ENCODE measurements around the gene TOM1. TPM values are rescaled to one million over a fixed set of nuclear protein-coding genes. Genes with fewer than 3 reads are reported as not detected.
A peak's percentile ranks its signal among the peaks of the same experiment; 100 is the strongest.

TOM1 gene
- total and polyA plus RNA-seq, 2 of the 13 experiments (the other 11 are each of a cell fraction or from before 2014, with no cell fraction given) = 30.8 to 87.3 TPM

DNA sequence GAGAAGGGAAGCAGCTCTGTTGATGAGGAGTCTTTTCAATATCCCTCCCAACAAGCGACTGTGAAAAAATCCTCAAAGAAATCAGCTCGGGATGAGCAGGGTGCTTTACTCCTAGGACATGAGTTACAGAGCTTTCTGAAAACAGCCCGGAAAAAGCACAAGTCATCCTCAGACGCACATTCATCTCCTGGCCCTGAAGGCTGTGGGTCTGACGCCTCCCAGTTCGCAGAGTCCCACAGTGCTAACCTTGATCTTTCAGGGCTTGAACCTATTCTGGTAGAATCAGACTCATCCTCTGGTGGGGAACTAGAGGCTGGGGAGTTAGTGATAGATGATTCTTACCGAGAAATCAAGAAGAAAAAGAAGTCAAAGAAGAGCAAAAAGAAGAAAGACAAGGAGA is 34.7 kb upstream of the TOM1 start:
- Histone ChIP-seq H2AFZ (ENCODE audit: low read length) (no peak overlapping the region), H3K27me3 (ENCODE audit: control insufficient read depth in 1 of 2, insufficient read depth in 2 of 2, low read length in 2 of 2) (no peaks in the 10 kb centered on the region), H3K9me3 (ENCODE audit: low read length) (no peaks in the 10 kb centered on the region), H3K4me2 (ENCODE audit: low read depth, low read length) (no peak overlapping the region), H3K27ac (ENCODE audit: extremely low read length, insufficient read depth, low read length) (no peak overlapping the region), H3K9ac (ENCODE audit: insufficient read depth, low read depth, low read length) (no peak overlapping the region), H3K79me2 (ENCODE audit: insufficient read depth, low read length) (peaks cover 1% of the 10 kb centered on the region), H4K20me1 (ENCODE audit: insufficient read depth, low read length) (no peaks in the 10 kb centered on the region), H3K4me3 (replicated peaks in 1 of 3; ENCODE audit: insufficient read depth in 1 of 3, low read depth in 2 of 3, low read length in 3 of 3) (no peak overlapping the region), H3K36me3 (replicated peaks in 1 of 2; ENCODE audit: control insufficient read depth in 1 of 2, insufficient read depth in 2 of 2, low read length in 2 of 2) (peaks cover 16 to 64% of the 10 kb centered on the region in 2 experiments), H3K4me1 (ENCODE audit: insufficient read depth, low read length) (peaks cover 10% of the 10 kb centered on the region)
- no peak for ATAC-seq
- ChIA-PET CTCF (ENCODE audit: low intra/inter-chr PET ratio, low total read pairs) (no interaction called here), POLR2A (interaction anchor here (1.9 kb wide), 1 partner anchor 35 kb away, joined by 4 read pairs; the partner anchor contains the start of gene TOM1)
- intact Hi-C loops (cut with micrococcal nuclease; ENCODE audit: unreplicated experiment) (no loop called here), in situ Hi-C loops (cut with HindIII; ENCODE audit: extremely low pct_ligation_motif_present, low pct_unique_long_range_greater_than_20kb) (no loop called here)
- TSS peak; percentile 5 for BruUV-seq (replicated peaks)
- WGBS (ENCODE audit: low lambda C conversion rate) = 95% methylated on average over 7 of the region's 7 CpGs
- no peak for FAIRE-seq
- DNase-seq (ENCODE audit: low spot score) = no peak
- no peak for TF ChIP-seq MEIS1 (CRISPR knock-in tag; IDR thresholded peaks at IDR 0.05; ENCODE audit: borderline replicate concordance)
- TF ChIP-seq, protein P1, sequence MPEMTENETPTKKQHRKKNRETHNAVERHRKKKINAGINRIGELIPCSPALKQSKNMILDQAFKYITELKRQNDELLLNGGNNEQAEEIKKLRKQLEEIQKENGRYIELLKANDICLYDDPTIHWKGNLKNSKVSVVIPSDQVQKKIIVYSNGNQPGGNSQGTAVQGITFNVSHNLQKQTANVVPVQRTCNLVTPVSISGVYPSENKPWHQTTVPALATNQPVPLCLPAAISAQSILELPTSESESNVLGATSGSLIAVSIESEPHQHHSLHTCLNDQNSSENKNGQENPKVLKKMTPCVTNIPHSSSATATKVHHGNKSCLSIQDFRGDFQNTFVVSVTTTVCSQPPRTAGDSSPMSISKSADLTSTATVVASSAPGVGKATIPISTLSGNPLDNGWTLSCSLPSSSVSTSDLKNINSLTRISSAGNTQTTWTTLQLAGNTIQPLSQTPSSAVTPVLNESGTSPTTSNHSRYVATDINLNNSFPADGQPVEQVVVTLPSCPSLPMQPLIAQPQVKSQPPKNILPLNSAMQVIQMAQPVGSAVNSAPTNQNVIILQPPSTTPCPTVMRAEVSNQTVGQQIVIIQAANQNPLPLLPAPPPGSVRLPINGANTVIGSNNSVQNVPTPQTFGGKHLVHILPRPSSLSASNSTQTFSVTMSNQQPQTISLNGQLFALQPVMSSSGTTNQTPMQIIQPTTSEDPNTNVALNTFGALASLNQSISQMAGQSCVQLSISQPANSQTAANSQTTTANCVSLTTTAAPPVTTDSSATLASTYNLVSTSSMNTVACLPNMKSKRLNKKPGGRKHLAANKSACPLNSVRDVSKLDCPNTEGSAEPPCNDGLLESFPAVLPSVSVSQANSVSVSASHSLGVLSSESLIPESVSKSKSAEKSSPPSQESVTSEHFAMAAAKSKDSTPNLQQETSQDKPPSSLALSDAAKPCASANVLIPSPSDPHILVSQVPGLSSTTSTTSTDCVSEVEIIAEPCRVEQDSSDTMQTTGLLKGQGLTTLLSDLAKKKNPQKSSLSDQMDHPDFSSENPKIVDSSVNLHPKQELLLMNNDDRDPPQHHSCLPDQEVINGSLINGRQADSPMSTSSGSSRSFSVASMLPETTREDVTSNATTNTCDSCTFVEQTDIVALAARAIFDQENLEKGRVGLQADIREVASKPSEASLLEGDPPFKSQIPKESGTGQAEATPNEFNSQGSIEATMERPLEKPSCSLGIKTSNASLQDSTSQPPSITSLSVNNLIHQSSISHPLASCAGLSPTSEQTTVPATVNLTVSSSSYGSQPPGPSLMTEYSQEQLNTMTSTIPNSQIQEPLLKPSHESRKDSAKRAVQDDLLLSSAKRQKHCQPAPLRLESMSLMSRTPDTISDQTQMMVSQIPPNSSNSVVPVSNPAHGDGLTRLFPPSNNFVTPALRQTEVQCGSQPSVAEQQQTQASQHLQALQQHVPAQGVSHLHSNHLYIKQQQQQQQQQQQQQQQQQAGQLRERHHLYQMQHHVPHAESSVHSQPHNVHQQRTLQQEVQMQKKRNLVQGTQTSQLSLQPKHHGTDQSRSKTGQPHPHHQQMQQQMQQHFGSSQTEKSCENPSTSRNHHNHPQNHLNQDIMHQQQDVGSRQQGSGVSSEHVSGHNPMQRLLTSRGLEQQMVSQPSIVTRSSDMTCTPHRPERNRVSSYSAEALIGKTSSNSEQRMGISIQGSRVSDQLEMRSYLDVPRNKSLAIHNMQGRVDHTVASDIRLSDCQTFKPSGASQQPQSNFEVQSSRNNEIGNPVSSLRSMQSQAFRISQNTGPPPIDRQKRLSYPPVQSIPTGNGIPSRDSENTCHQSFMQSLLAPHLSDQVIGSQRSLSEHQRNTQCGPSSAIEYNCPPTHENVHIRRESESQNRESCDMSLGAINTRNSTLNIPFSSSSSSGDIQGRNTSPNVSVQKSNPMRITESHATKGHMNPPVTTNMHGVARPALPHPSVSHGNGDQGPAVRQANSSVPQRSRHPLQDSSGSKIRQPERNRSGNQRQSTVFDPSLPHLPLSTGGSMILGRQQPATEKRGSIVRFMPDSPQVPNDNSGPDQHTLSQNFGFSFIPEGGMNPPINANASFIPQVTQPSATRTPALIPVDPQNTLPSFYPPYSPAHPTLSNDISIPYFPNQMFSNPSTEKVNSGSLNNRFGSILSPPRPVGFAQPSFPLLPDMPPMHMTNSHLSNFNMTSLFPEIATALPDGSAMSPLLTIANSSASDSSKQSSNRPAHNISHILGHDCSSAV (CRISPR knock-in tag; IDR thresholded peaks at IDR 0.05; ENCODE audit: borderline replicate concordance) = no peak
